BE2C (cell line): ENCODE measurements around the gene PRDM16.

Experiments
- DNase-seq: peaks from one replicate; pipeline ENCODE4 v3.0.0-alpha.2; 2020
- H3K27me3 ChIP-seq: fragments of 250-450 bp; sonication (Bioruptor Pico); 2 replicates; pipeline ENCODE4 v1.5.1; 2020; ENCODE audit warnings: mild to moderate bottlenecking
- H3K36me3 ChIP-seq: fragments of 250-450 bp; sonication (Bioruptor Pico); 2 replicates; pipeline ENCODE4 v1.5.1; 2020; ENCODE audit warnings: mild to moderate bottlenecking
- H3K4me1 ChIP-seq: fragments of 250-450 bp; sonication (Bioruptor Pico); 2 replicates; pipeline ENCODE4 v1.5.1; 2020
- H3K4me3 ChIP-seq: 2 replicates; pipeline ENCODE4 v1.5.1; 2011; ENCODE audit warnings: low read depth, low read length
- H3K9me3 ChIP-seq: fragments of 250-450 bp; sonication (Bioruptor Pico); 2 replicates; pipeline ENCODE4 v1.5.1; 2020
- CTCF ChIP-seq: IDR thresholded peaks from 2 replicates; pipeline ENCODE4 v1.5.1; 2012; ENCODE audit warnings: mild to moderate bottlenecking, low read depth, low read length

The PRDM16 gene

GRCh38 chr1:3106216-3106615, 37.2 kb downstream of the PRDM16 start:
- Histone ChIP-seq H3K27me3 (peaks cover 6% of the 10 kb centered on the region; the same call in 1 of the 2 replicates), H3K4me3 (no peak overlapping the region), H3K4me1 (no peaks in the 10 kb centered on the region), H3K9me3 (no peaks in the 10 kb centered on the region), H3K36me3 (no peaks in the 10 kb centered on the region)
- TF ChIP-seq CTCF: no peak
- no peak for DNase-seq

DNA sequence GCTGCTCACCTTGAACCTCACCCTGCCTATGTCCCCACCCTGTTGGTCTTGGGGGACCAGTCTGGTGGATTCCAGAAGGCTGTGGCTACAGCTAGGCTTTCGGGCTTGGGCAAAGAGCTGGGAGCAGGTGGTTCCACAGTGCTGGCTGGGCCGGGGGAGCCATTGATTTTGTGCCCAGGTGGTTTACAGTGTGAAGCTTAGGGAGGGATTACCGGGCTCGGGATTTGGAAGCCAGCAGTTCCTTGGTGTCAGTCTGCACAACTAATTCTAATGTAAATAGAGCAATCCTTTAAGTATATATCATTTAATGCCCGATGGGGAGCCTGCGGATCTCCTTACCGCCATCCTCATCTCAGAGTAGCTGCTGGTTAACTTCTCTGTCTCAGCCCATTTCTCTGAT, 38.2 kb downstream of the PRDM16 start:
- Histone ChIP-seq H3K36me3 (no peaks in the 10 kb centered on the region), H3K9me3 (no peaks in the 10 kb centered on the region), H3K27me3 (no peaks in the 10 kb centered on the region; the same call in 1 of the 2 replicates), H3K4me3 (no peak overlapping the region), H3K4me1 (no peaks in the 10 kb centered on the region)
- no peak for TF ChIP-seq CTCF
- no peak for DNase-seq

GRCh38 chr1:3109355-3109754, 40.4 kb downstream of the PRDM16 start:
- no peaks in the 10 kb centered on the region for H3K9me3 ChIP-seq
- no peaks in the 10 kb centered on the region for H3K36me3 ChIP-seq
- no peak overlapping the region for H3K4me3 ChIP-seq
- no peaks in the 10 kb centered on the region for H3K4me1 ChIP-seq
- TF ChIP-seq CTCF: no peak
- DNase-seq: no peak
- H3K27me3 ChIP-seq: no peaks in the 10 kb centered on the region

DNA sequence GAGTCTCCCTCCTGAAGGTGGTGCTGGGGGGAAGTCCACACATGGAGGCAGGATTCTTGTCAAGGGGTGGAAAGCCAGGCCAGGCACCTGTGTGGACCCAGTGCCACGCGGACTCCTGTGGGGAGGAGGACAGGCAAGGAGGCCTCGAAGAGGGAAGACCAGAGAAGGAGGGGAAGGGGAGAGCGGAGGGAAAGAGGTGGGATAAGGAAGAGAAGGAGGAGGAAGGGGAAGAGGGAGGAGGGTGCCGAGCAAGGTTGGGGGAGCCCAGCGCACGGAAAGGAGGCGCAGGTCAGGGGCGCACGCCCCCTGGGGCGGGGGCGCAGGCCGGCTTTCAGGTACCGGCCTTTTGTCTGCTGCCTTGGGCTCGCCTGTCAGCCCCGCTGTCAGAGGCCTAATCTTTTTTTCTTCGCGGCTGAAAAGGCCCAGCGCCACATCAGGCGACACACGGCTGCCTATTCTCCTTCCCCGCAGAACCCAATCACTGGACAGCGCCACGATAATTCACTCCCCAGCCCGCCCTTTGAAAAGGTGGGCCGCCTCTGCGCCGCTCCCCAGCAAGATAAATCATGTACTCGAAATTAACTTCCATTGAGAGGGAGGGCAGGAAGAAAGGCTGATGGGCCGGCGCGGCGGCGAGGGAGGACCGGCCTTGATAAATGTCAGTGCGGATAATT, 42.5 kb downstream of the PRDM16 start:
- Histone ChIP-seq H3K36me3 (no peaks in the 10 kb centered on the region), H3K9me3 (no peaks in the 10 kb centered on the region), H3K4me3 (no peak overlapping the region), H3K27me3 (no peaks in the 10 kb centered on the region), H3K4me1 (no peaks in the 10 kb centered on the region)
- TF ChIP-seq CTCF: no peak
- DNase-seq: no peak

GRCh38 chr1:3112526-3112925, 43.5 kb downstream of the PRDM16 start:
- H3K36me3 ChIP-seq: no peaks in the 10 kb centered on the region
- no peaks in the 10 kb centered on the region for H3K27me3 ChIP-seq
- H3K4me1 ChIP-seq: no peaks in the 10 kb centered on the region
- no peak overlapping the region for H3K4me3 ChIP-seq
- no peaks in the 10 kb centered on the region for H3K9me3 ChIP-seq
- no peak for TF ChIP-seq CTCF
- no peak for DNase-seq

DNA sequence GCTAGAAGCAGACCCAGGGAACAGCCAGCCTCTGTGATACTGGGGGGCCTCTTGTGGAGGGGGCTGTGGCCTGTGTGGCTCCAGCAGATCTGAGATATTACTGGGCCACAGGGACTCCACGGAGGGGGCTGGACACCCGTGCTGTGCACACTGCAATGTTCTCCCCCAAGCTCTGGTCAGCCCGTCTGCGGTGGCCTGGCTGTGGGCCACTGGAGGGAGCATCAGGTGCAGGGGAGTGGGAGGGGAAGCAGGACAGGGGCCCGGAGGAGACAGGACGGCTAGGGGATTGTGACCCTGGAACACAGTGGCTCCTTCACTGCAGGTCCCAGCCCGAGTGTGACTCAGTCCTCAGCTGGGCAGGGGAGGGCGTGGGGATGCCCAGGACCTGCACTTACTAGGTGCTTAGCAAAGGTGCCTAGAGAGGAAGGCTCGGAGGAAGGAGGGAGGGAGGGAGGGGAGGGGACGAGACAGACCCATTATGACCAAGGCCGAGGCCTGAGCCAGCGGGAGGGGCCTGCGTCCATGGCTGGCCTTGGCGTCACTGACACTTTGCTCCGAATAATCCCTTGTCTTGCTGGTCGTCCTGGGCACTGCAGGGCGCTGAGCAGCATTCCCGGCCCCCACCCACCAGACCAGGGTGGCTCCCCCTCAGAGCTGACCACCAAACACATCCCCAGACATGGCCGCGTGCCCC, 44.2 kb downstream of the PRDM16 start:
- H3K4me1 ChIP-seq: no peaks in the 10 kb centered on the region
- no peaks in the 10 kb centered on the region for H3K9me3 ChIP-seq
- DNase-seq: no peak
- no peaks in the 10 kb centered on the region for H3K27me3 ChIP-seq
- H3K4me3 ChIP-seq: no peak overlapping the region
- TF ChIP-seq CTCF: no peak
- no peaks in the 10 kb centered on the region for H3K36me3 ChIP-seq
